ENCODE measurements around the gene SYT12. TPM values are rescaled to one million over a fixed set of nuclear protein-coding genes. Genes with fewer than 3 reads are reported as not detected.
A peak's percentile ranks its signal among the peaks of the same experiment; 100 is the strongest.

SYT12 gene
- total RNA-seq, 1 donor from 2014 or later, result 0.44 TPM

- no peak for TF ChIP-seq CTCF (conservative IDR thresholded peaks at IDR 0.05)
- no peak for DNase-seq (ENCODE audit: low read depth, low spot score)
- Mint-ChIP-seq H3K36me3 (ENCODE audit: low read depth) (no peaks in the 10 kb centered on the region), H3K4me1 (no peaks in the 10 kb centered on the region), H3K4me3 (no peak overlapping the region), H3K27ac (ENCODE audit: unreplicated experiment) (no peak overlapping the region), H3K27me3 (ENCODE audit: low read depth) (peaks cover 3% of the 10 kb centered on the region), H3K9me3 (no peaks in the 10 kb centered on the region)
These were observed 9.4 kb upstream of the SYT12 start for GRCh38 chr11:67013511-67014045.

DNA sequence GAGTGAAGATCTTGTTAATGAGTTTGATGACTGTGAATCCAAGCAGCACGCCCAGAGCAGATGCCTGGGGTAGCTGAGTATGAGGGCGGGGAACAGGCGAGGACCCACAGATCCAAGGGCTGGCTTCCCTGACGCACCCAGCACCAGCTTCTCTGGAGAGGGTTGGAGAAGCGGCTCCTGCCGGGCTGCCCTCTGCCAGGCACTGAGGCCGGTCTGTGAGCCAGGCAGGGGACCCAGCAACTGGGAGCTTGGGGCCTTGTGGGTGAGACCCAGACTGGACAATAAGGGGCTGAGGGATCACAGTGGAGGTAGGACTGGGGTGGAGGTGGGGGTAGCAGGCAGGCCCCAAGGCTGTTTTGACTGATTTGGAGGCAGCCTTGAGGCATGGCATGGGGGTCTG is 8.6 kb upstream of the SYT12 start:
- H3K27me3 Mint-ChIP-seq (ENCODE audit: low read depth), result peaks cover 6% of the 10 kb centered on the region
- no peak overlapping the region for H3K27ac Mint-ChIP-seq (ENCODE audit: unreplicated experiment)
- H3K4me3 Mint-ChIP-seq, result no peak overlapping the region
- no peaks in the 10 kb centered on the region for H3K9me3 Mint-ChIP-seq
- TF ChIP-seq CTCF (conservative IDR thresholded peaks at IDR 0.05), result no peak
- no peak for DNase-seq (ENCODE audit: low read depth, low spot score)
- no peaks in the 10 kb centered on the region for H3K36me3 Mint-ChIP-seq (ENCODE audit: low read depth)
- H3K4me1 Mint-ChIP-seq, result no peaks in the 10 kb centered on the region

DNA sequence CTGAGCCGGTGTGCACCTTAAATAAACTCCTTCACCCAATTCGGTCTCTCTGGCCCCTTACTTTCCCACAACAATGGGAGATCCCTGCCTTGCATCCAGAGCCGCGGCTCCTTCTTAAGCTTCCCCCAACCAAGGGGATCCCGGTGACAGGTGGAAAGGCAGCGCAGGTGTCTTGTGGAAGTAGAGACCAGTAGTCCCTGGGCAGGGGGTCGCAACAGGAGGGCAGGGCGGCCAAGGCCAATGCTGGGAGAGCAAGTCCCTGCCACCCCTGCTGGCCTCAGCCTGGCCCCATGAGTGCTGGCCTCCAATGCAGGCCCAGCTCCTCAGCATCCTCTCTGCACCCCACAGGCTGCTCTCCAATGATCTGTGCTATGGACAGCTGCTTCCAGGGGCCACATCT is 7.9 kb upstream of the SYT12 start:
- Mint-ChIP-seq H3K27me3 (ENCODE audit: low read depth) (peaks cover 8% of the 10 kb centered on the region), H3K4me1 (no peaks in the 10 kb centered on the region), H3K9me3 (no peaks in the 10 kb centered on the region), H3K4me3 (no peak overlapping the region), H3K27ac (ENCODE audit: unreplicated experiment) (peak overlapping the region; percentile 35), H3K36me3 (ENCODE audit: low read depth) (no peaks in the 10 kb centered on the region)
- TF ChIP-seq CTCF (conservative IDR thresholded peaks at IDR 0.05), result no peak
- DNase-seq (ENCODE audit: low read depth, low spot score), result no peak

GRCh38 chr11:67016550-67016949 is 6.4 kb upstream of the SYT12 start:
- H3K36me3 Mint-ChIP-seq (ENCODE audit: low read depth), result no peaks in the 10 kb centered on the region
- no peaks in the 10 kb centered on the region for H3K9me3 Mint-ChIP-seq
- H3K4me1 Mint-ChIP-seq, result no peaks in the 10 kb centered on the region
- no peak overlapping the region for H3K27ac Mint-ChIP-seq (ENCODE audit: unreplicated experiment)
- TF ChIP-seq CTCF (conservative IDR thresholded peaks at IDR 0.05), result no peak
- H3K4me3 Mint-ChIP-seq, result no peak overlapping the region
- peaks cover 21% of the 10 kb centered on the region for H3K27me3 Mint-ChIP-seq (ENCODE audit: low read depth)
- no peak for DNase-seq (ENCODE audit: low read depth, low spot score)

- TF ChIP-seq CTCF (conservative IDR thresholded peaks at IDR 0.05), result no peak
- H3K9me3 Mint-ChIP-seq, result no peaks in the 10 kb centered on the region
- no peaks in the 10 kb centered on the region for H3K36me3 Mint-ChIP-seq (ENCODE audit: low read depth)
- no peak overlapping the region for H3K4me3 Mint-ChIP-seq
- no peak for DNase-seq (ENCODE audit: low read depth, low spot score)
- H3K27ac Mint-ChIP-seq (ENCODE audit: unreplicated experiment), result no peak overlapping the region
- H3K27me3 Mint-ChIP-seq (ENCODE audit: low read depth), result peaks cover 57% of the 10 kb centered on the region
- peaks cover 8% of the 10 kb centered on the region for H3K4me1 Mint-ChIP-seq
These were observed 2.0 kb upstream of the SYT12 start for GRCh38 chr11:67020949-67021348.

Measured in neural crest cell (in vitro differentiated cells).